ENCODE results near the gene IL1RAP. TPM values are rescaled to one million over a fixed set of nuclear protein-coding genes. Genes with fewer than 3 reads are reported as not detected.

Gene IL1RAP
- total RNA-seq, 2 donors from 2014 or later: 5.3 to 5.4 TPM

GRCh38 chr3:190533511-190534281 lies 19.8 kb downstream of the IL1RAP start:
- Histone ChIP-seq H3K4me3 (no peak overlapping the region), H3K27ac (peak overlapping the region in 1 of 4 donors; percentile 35), H3K36me3 (replicated peaks in 1 of 2; ENCODE audit: insufficient read depth in 1 of 2, low read depth in 2 of 2) (no peaks in the 10 kb centered on the region), H3K4me1 (no peaks in the 10 kb centered on the region), H3K27me3 (no peaks in the 10 kb centered on the region), H3K9me3 (no peaks in the 10 kb centered on the region)
- intact Hi-C loops (cut with DNase I): no loop called here
- ATAC-seq (peak; percentile 60), DNase-seq (peak; percentile 23 to 59 (median 35))
- TF ChIP-seq CTCF (IDR thresholded peaks at IDR 0.05) (no peak), POLR2A (IDR thresholded peaks at IDR 0.05) (no peak)
- WGBS, 2 donors: 72 to 73% methylated on average over 8 to 13 of the region's 13 CpGs

DNA sequence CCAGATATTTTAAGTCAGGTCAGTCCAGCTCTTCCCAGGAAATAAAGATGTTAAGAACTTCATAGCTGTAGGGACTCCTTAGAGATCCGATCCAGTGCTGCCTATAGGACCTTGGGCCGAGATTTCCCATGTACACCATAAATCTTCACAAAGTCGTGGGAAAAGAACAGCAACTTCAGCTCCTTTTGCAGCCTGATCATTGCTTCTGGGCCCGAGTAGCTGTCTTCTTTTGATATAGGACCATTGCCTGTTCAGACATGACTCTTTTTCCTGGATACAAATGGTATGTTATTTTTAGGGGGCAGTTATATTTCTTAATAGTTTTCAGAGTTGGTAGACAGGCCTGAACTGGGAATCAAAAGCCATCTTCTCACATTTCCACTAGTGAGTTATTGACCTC lies 20.5 kb downstream of the IL1RAP start:
- DNase-seq (no peak), ATAC-seq (no peak)
- Histone ChIP-seq H3K27ac (no peak overlapping the region), H3K4me3 (no peak overlapping the region), H3K9me3 (no peaks in the 10 kb centered on the region), H3K36me3 (replicated peaks in 1 of 2; ENCODE audit: insufficient read depth in 1 of 2, low read depth in 2 of 2) (no peaks in the 10 kb centered on the region), H3K27me3 (no peaks in the 10 kb centered on the region), H3K4me1 (no peaks in the 10 kb centered on the region)
- TF ChIP-seq CTCF (IDR thresholded peaks at IDR 0.05) (no peak), POLR2A (IDR thresholded peaks at IDR 0.05) (no peak)
- WGBS, 2 donors: 77 to 80% methylated on average over 4 of the region's 4 CpGs
- intact Hi-C loops (cut with DNase I): no loop called here

GRCh38 chr3:190534986-190535385 lies 21.1 kb downstream of the IL1RAP start:
- no peak for DNase-seq
- TF ChIP-seq POLR2A (IDR thresholded peaks at IDR 0.05) (no peak), CTCF (IDR thresholded peaks at IDR 0.05) (no peak)
- H3K4me3 ChIP-seq: no peak overlapping the region
- no peak overlapping the region for H3K27ac ChIP-seq
- no peaks in the 10 kb centered on the region for H3K27me3 ChIP-seq
- no peaks in the 10 kb centered on the region for H3K9me3 ChIP-seq
- no peaks in the 10 kb centered on the region for H3K4me1 ChIP-seq
- intact Hi-C loops (cut with DNase I): no loop called here
- no peak for ATAC-seq
- WGBS, 2 donors: 87 to 88% methylated on average over 2 of the region's 2 CpGs
- no peaks in the 10 kb centered on the region for H3K36me3 ChIP-seq (replicated peaks in 1 of 2; ENCODE audit: insufficient read depth in 1 of 2, low read depth in 2 of 2)

DNA sequence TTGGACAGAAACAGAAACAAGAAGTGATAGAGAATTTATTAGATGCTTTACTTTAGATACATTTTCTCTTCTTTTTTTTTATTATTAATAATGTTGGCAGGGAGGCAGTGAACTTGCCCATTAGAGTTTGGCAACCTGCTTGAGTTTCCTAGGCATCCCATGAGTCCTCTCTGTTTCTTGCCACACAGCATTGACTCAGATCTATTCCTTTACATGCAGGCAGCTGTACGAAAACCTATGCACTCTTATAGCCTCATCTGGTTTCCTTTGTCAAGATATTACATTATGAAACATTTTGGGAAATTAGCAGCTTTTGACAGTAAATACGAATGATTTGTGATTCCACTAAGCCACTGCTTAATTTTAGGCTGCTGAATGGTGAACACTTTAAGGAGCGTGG lies 23.3 kb downstream of the IL1RAP start:
- Histone ChIP-seq H3K9me3 (no peaks in the 10 kb centered on the region), H3K27ac (no peak overlapping the region), H3K4me1 (no peaks in the 10 kb centered on the region), H3K27me3 (no peaks in the 10 kb centered on the region), H3K4me3 (no peak overlapping the region), H3K36me3 (replicated peaks in 1 of 2; ENCODE audit: insufficient read depth in 1 of 2, low read depth in 2 of 2) (no peaks in the 10 kb centered on the region)
- DNase-seq: no peak
- ATAC-seq: no peak
- intact Hi-C loops (cut with DNase I): no loop called here
- 86 to 90% methylated on average over 3 of the region's 3 CpGs for WGBS, 2 donors
- TF ChIP-seq CTCF (IDR thresholded peaks at IDR 0.05): no peak
- TF ChIP-seq POLR2A (IDR thresholded peaks at IDR 0.05): no peak

DNA sequence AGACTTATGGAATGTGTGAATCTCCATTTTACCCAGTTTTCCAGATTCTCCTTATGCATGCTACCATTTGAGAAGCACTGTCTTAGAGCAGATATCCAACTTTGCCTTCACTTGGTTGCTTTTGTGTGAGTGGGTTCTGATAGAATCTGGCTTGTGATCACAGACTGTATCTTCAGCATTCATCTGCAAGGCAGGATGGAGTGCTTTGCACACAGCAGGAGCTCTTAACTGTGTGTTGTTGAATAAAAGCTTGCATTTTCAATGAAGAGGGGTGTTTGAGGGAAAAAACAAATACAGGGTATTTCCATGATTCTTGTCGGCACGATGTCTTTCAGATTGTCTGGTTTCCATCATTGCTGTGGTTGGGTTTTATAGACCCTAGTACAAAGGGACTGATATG lies 24.4 kb downstream of the IL1RAP start:
- Histone ChIP-seq H3K36me3 (replicated peaks in 1 of 2; ENCODE audit: insufficient read depth in 1 of 2, low read depth in 2 of 2) (no peaks in the 10 kb centered on the region), H3K4me3 (no peak overlapping the region), H3K9me3 (no peaks in the 10 kb centered on the region), H3K4me1 (no peaks in the 10 kb centered on the region), H3K27me3 (no peaks in the 10 kb centered on the region), H3K27ac (no peak overlapping the region)
- intact Hi-C loops (cut with DNase I): no loop called here
- TF ChIP-seq POLR2A (IDR thresholded peaks at IDR 0.05) (no peak), CTCF (IDR thresholded peaks at IDR 0.05) (no peak)
- no peak for ATAC-seq
- 89% methylated on average over 2 of the region's 2 CpGs for WGBS, 2 donors
- no peak for DNase-seq

Data from body of pancreas (tissue), 4 donors.